Measurements from ENCODE around the gene TUT4.

Gene TUT4

GRCh38 chr1:52574594-52574993 is 21.7 kb upstream of the TUT4 start:
- in situ Hi-C loops (cut with HindIII; ENCODE audit: low sequenced_read_pairs), result loop anchor here (5.0 kb wide), 2 partner anchors 33 to 88 kb away; no protein-coding TSS in a partner anchor
- no peak for TF ChIP-seq CTCF (IDR thresholded peaks at IDR 0.05; ENCODE audit: low read depth, low read length, missing control alignments)
- no peak overlapping the region for H3K4me3 ChIP-seq (ENCODE audit: low read depth, low read length)
- peak; percentile 92 for DNase-seq (ENCODE audit: low read depth)

- in situ Hi-C loops (cut with HindIII; ENCODE audit: low sequenced_read_pairs), result loop anchor here (5.0 kb wide), 2 partner anchors 35 to 90 kb away; no protein-coding TSS in a partner anchor
- no peak overlapping the region for H3K4me3 ChIP-seq (ENCODE audit: low read depth, low read length)
- DNase-seq (ENCODE audit: low read depth), result no peak
- TF ChIP-seq CTCF (IDR thresholded peaks at IDR 0.05; ENCODE audit: low read depth, low read length, missing control alignments), result no peak
Measured at GRCh38 chr1:52572387-52572786, 19.5 kb upstream of the TUT4 start.

DNA sequence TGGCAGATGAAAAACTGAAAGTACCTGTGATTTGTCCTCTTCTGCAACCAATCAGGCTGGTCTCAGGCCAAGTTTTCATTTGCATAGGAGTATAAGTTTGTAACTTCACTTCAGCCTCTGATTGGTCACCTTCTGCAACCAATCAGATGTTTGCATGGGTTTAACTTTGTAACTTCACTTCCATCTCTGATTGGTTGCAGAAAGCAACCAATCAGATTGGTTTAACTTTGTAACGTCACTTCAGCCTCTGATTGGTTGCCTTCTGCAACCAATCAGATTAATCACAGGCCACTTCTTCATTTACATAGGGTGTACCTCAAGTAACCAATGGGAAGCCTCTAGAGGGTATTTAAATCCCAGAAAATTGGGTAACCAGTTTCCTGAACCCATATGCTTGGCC is 18.9 kb upstream of the TUT4 start:
- H3K4me3 ChIP-seq (ENCODE audit: low read depth, low read length), result no peak overlapping the region
- no peak for TF ChIP-seq CTCF (IDR thresholded peaks at IDR 0.05; ENCODE audit: low read depth, low read length, missing control alignments)
- DNase-seq (ENCODE audit: low read depth), result no peak
- in situ Hi-C loops (cut with HindIII; ENCODE audit: low sequenced_read_pairs), result loop anchor here (5.0 kb wide), 2 partner anchors 36 to 91 kb away; no protein-coding TSS in a partner anchor

DNA sequence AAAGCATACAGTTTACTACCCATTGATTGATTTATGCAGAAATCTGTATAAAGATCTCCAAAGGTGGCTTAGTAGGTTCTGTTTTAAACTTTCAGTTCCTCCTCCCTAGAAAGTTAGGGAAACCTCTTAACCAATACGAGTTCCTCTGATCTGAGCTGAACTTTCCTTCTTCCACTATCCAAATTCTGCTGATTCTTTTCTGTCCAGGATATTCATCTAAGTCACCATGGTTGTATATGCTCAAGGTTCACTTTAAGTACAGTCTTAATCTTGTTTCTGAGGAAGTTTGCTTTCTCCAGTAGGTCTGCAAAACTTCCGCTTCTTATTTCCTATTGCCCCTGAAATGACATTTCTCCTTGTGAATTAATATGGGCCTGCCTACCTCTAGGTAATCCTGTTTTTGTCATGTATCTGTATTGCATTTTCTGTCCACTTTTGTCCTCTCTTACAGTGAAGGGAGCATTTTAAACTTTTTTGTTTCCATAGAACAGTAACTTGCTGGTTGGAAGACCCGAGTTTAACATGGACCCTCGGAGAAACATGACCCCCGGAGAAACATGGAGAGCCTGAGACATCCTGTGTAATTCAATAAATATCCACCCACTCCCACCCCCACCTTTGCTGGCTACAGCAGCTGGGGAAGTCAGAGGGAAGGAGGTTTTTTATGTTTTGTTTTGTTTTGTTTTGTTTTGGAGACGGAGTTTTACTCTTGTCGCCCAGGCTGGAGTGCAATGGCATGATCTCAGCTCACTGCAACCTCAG is 16.7 kb upstream of the TUT4 start:
- no peak for TF ChIP-seq CTCF (IDR thresholded peaks at IDR 0.05; ENCODE audit: low read depth, low read length, missing control alignments)
- in situ Hi-C loops (cut with HindIII; ENCODE audit: low sequenced_read_pairs), result loop anchor here (5.0 kb wide), 2 partner anchors 38 to 93 kb away; no protein-coding TSS in a partner anchor
- no peak for DNase-seq (ENCODE audit: low read depth)
- H3K4me3 ChIP-seq (ENCODE audit: low read depth, low read length), result no peak overlapping the region

- in situ Hi-C loops (cut with HindIII; ENCODE audit: low sequenced_read_pairs), result no loop called here
- no peak for TF ChIP-seq CTCF (IDR thresholded peaks at IDR 0.05; ENCODE audit: low read depth, low read length, missing control alignments)
- no peak for DNase-seq (ENCODE audit: low read depth)
- H3K4me3 ChIP-seq (ENCODE audit: low read depth, low read length), result no peak overlapping the region
Measured at GRCh38 chr1:52567943-52568342, 15.1 kb upstream of the TUT4 start.

DNA sequence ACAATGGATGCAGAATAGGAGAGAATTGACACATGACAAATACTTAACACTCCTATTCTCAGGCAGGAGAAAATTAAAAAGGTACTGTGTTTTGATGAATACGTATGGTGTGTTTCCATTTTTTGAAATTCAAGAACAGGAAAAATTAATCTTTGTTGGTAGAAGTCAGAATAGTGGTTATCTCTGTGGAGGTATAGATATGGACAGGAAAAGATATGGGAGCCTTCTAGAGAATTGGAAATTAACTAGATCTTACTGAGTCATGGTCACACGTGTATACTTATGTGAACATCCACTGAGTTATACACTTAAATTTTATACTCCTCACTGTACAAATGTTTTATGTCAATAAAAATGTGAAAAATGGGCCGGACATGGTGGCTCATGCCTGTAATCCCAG is 9.9 kb upstream of the TUT4 start:
- DNase-seq (ENCODE audit: low read depth), result no peak
- no peak overlapping the region for H3K4me3 ChIP-seq (ENCODE audit: low read depth, low read length)
- no peak for TF ChIP-seq CTCF (IDR thresholded peaks at IDR 0.05; ENCODE audit: low read depth, low read length, missing control alignments)
- in situ Hi-C loops (cut with HindIII; ENCODE audit: low sequenced_read_pairs), result no loop called here

Measured in astrocyte of the cerebellum (primary cell).